Small intestine (tissue), 16 donors: ENCODE results near the gene TMLHE. TPM values are rescaled to one million over a fixed set of nuclear protein-coding genes. Genes with fewer than 3 reads are reported as not detected.
"Not testable (repeated sequence)": the region's sequence is repeated elsewhere in the genome, so short reads cannot be mapped to it uniquely, and the experiment has no call there.

Experiments used
- DNase-seq, 2 donors: peaks; one replicate each; pipeline versions ENCODE4 v3.0.0 to v3.0.0-alpha.2; 2013
- FAIRE-seq: peaks from 2 replicates; lab custom pipeline; 2012; peaks lifted over from hg19 to GRCh38; lab: Jason Lieb, UNC
- H3K27ac ChIP-seq, 3 donors: one replicate each; pipeline ENCODE4 v1.5.1; 2013; ENCODE audit warnings: low read length in 2 of 3, mild to moderate bottlenecking in 2 of 3, control low read depth in 1 of 3, inconsistent platforms in 1 of 3, low read depth in 1 of 3, moderate library complexity in 1 of 3
- H3K27me3 ChIP-seq, 3 donors: one replicate each; pipeline ENCODE4 v1.6.1; 2013; ENCODE audit warnings: low read length in 3 of 3, inconsistent platforms in 1 of 3; ENCODE audit not compliant: control insufficient read depth in 3 of 3, insufficient read depth in 3 of 3
- H3K36me3 ChIP-seq, 3 donors: one replicate each; pipeline ENCODE4 v1.6.1; 2013; ENCODE audit warnings: low read length in 3 of 3, inconsistent platforms in 1 of 3, low read depth in 1 of 3, mild to moderate bottlenecking in 1 of 3, moderate library complexity in 1 of 3; ENCODE audit not compliant: control insufficient read depth in 3 of 3, insufficient read depth in 2 of 3
- H3K4me1 ChIP-seq, 3 donors: one replicate each; pipeline ENCODE4 v1.6.1; 2013; ENCODE audit warnings: low read length in 2 of 3, inconsistent platforms in 1 of 3, low read depth in 1 of 3, mild to moderate bottlenecking in 1 of 3, moderate library complexity in 1 of 3; ENCODE audit not compliant: control insufficient read depth in 3 of 3, insufficient read depth in 2 of 3
- H3K4me3 ChIP-seq, 3 donors: one replicate each; pipeline ENCODE4 v1.5.1; 2013; ENCODE audit warnings: low read length in 3 of 3, control low read depth in 1 of 3, inconsistent platforms in 1 of 3, low read depth in 1 of 3, mild to moderate bottlenecking in 1 of 3, moderate library complexity in 1 of 3
- H3K9me3 ChIP-seq, 2 donors: one replicate each; pipeline ENCODE4 v1.6.1; 2013; ENCODE audit warnings: low read depth in 1 of 2, low read length in 1 of 2; ENCODE audit not compliant: control insufficient read depth in 2 of 2, insufficient read depth in 1 of 2
- WGBS, 3 donors: extraction: QIAGEN DNeasy Blood & Tissue Kit; methylation state at CpG; one replicate each; pipeline ENCODE4 v1.1.7; 2013; 5-methylcytosine and 5-hydroxymethylcytosine counted together
- long read RNA-seq, 10 donors: transcript quantifications; one replicate each; lab custom pipeline, GENCODE V29; 2026
- polyA plus RNA-seq, 4 donors: library from polyadenylated mRNA; stranded (reverse) in 3 of 4; unstranded in 1 of 4; fragments of 200-250 nt in 3 of 4; fragments of 120-200 nt in 1 of 4; gene quantifications; one replicate each; pipeline versions ENCODE4 v1.2.1 to v1.2.3, GENCODE V29; 2013
- donor health status: healthy with polysubstance abuse.
- donor health status: control.
- donor health status: control.
- donor health status: Bipolar disorder and iron deficiency.
- donor health status: healthy.

Gene TMLHE, protein sequence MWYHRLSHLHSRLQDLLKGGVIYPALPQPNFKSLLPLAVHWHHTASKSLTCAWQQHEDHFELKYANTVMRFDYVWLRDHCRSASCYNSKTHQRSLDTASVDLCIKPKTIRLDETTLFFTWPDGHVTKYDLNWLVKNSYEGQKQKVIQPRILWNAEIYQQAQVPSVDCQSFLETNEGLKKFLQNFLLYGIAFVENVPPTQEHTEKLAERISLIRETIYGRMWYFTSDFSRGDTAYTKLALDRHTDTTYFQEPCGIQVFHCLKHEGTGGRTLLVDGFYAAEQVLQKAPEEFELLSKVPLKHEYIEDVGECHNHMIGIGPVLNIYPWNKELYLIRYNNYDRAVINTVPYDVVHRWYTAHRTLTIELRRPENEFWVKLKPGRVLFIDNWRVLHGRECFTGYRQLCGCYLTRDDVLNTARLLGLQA
- 10 to 100 TPM in 2 of 4 donors, 1 to 10 TPM in 2; 9.2 to 24.3 (median 10.2) TPM for polyA plus RNA-seq
- long read RNA-seq, donor 1, transcript TMLHE-201 (8 exons, 2,832 nt) = major isoform, 6 of 12 reads
- long read RNA-seq, donor 1, partial matches to known transcripts = 5 of 12 reads
- long read RNA-seq, donor 1, other reads (novel, unspliced or antisense) = 0 of 12 reads
- long read RNA-seq, donor 2, transcript TMLHE-201 (8 exons, 2,832 nt) = major isoform, 5 of 5 reads
- long read RNA-seq, donor 2, partial matches to known transcripts = 0 of 5 reads
- long read RNA-seq, donor 2, other reads (novel, unspliced or antisense) = 0 of 5 reads
- long read RNA-seq, donor 3 = 0 reads
- long read RNA-seq, donor 4 = 0 reads
- long read RNA-seq, donor 5 = 0 reads
- long read RNA-seq, donor 6, transcript TMLHE-201 (8 exons, 2,832 nt) = major isoform, 9 of 10 reads
- long read RNA-seq, donor 6, partial matches to known transcripts = 0 of 10 reads
- long read RNA-seq, donor 6, other reads (novel, unspliced or antisense) = 0 of 10 reads
- long read RNA-seq, donor 7, transcript TMLHE-201 (8 exons, 2,832 nt) = major isoform, 10 of 11 reads
- long read RNA-seq, donor 7, partial matches to known transcripts = 0 of 11 reads
- long read RNA-seq, donor 7, other reads (novel, unspliced or antisense) = 0 of 11 reads
- long read RNA-seq, donor 8 = 0 reads
- long read RNA-seq, donor 9, partial matches to known transcripts = 0 of 1 reads
- long read RNA-seq, donor 9, other reads (novel, unspliced or antisense) = 0 of 1 reads
- long read RNA-seq, donor 10, transcript TMLHE-201 (8 exons, 2,832 nt) = major isoform, 13 of 13 reads
- long read RNA-seq, donor 10, partial matches to known transcripts = 0 of 13 reads
- long read RNA-seq, donor 10, other reads (novel, unspliced or antisense) = 0 of 13 reads

DNA sequence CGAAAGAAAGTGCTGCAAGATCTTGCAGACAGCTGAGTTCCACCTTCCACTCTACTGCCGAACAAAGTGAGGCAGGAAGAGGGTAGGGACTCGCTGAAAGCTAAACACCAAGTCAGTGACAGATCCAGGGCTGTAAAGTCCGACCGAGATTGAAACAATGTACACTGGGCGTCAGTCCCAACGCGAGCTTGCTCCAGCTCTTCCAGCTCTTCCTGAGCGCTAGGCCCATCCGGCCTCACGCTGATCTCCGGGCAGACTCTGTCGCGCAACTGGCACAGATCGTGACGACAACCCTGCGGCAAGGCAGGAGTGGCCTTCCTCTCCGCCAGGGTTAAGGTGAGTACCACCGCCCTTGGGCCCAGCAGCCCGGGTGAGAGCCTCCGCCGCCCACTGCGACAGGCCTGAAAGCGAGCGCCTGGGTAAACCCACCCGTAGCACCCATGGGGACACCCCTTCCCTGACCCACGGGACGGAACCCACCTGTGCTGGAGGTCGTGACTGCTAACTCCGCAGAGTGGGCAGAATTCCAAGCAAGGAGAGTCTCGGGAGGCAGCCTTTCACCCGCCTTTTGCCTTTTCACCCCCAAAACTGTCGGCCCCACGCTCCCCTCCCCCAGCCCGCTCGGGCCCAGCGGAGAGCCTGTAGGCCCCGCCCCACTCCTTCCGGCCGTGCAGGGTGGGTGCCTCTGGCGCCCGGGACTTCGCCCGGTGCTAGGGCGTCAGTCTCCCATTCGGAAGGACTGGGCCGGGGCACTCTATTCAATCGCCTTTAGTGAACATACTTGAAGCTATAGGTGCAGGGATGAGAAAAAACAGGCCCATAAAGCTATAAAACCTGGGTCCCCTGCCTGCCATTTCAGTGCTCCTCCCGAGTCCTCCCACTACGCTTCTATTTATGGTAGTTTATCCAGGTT is at the start of gene TMLHE, which contains the start of gene SPRY3:
TSS of gene TMLHE (minus strand) at position 641 of the 913 bp plus-strand sequence. CDS start 67,676 bp downstream, outside the sequence.
TSS of gene SPRY3 (plus strand) at position 275 of the 913 bp plus-strand sequence.
- Histone ChIP-seq H3K4me1 (no peaks in the 10 kb centered on the region), H3K36me3 (no peaks in the 10 kb centered on the region), H3K4me3 (peak within 1 kb of the TSS; percentile 51 to 86 (median 57)), H3K27me3 (no peaks in the 10 kb centered on the region), H3K27ac (peak within 1 kb of the TSS; percentile 85 to 97 (median 97)), H3K9me3 (peaks cover 0 to 2% of the 10 kb centered on the region in 2 donors)
- FAIRE-seq (no peak), DNase-seq (peak; percentile 69 to 77)
- WGBS, 3 donors = 1 to 42% (median 8%) methylated on average over 37 to 50 of the region's 50 CpGs

DNA sequence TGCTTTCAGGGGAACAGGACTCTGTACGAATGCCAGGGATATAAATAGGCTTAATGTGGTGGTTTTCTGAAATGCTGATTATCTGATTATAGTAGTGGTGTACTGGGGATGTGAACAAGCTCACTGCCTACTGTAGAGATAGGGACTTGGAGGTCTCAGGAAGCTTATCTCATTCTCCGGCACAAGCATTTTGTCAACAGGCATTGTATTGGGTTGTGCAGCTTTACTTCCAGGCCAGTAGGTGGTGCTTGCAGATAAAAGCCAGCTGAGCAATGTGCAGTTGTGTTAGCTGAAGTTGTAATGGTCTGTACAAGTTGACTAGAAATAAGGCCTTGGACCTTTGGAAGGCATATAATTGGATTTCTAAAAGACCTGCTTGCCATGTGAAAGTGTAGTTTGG is 49.5 kb upstream of the TMLHE start:
- H3K4me3 ChIP-seq = no peak overlapping the region
- DNase-seq = peak in 1 of 2 donors; percentile 11
- H3K4me1 ChIP-seq = no peaks in the 10 kb centered on the region
- H3K9me3 ChIP-seq = peaks cover 0 to 4% of the 10 kb centered on the region in 2 donors
- WGBS, 3 donors = 49 to 63% (median 63%) methylated on average over 2 of the region's 2 CpGs
- H3K27me3 ChIP-seq = no peaks in the 10 kb centered on the region
- no peak for FAIRE-seq
- no peaks in the 10 kb centered on the region for H3K36me3 ChIP-seq
- no peak overlapping the region for H3K27ac ChIP-seq

DNA sequence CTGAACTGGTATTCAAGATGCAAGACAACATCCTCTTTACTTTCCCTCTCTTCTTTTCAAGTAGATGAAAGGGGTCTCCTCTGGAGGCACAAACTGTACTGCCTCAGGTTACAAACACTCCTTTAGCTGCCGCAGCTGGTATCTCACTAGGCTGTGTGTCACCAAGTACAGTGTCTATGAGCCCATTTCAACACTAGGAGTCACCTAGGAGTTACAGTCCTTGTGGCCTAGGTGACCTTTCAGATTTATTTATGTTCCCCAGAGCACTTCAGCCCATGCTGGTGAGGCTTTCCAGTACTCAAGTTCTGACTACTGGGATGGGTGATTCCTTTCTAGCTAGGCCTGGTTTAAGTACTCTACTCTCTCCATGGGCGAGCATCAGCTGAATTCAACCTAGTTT is 32.4 kb upstream of the TMLHE start:
- 75 to 95% (median 83%) methylated on average over 2 of the region's 2 CpGs for WGBS, 3 donors
- Histone ChIP-seq H3K27ac (no peak overlapping the region), H3K9me3 (no peaks in the 10 kb centered on the region), H3K4me1 (no peaks in the 10 kb centered on the region), H3K4me3 (no peak overlapping the region), H3K27me3 (no peaks in the 10 kb centered on the region), H3K36me3 (no peaks in the 10 kb centered on the region)
- FAIRE-seq (no peak), DNase-seq (no peak)

DNA sequence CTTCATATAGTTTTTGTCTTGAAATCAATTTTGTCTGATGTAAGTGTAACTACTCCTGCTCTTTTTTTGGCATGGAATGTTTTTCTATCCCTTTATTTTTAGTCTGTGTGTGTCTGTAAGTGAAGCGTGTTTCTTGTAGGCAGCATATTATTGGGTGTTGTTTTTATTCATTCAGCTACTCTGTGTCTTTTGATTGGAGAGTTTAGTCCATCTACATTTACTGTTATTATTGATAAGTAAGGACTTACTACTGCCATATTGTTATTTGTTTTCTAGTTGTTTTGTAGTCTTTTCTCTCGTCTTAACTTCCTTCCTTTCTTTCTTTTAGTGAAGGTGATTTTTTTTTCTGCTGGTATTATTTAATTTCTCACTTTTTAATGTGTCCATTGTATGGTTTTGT is 30.5 kb upstream of the TMLHE start:
- no peak overlapping the region for H3K4me3 ChIP-seq
- 74 to 87% (median 86%) methylated on average over 2 of the region's 2 CpGs for WGBS, 3 donors
- no peaks in the 10 kb centered on the region for H3K9me3 ChIP-seq
- no peak for FAIRE-seq
- H3K27ac ChIP-seq = no peak overlapping the region
- DNase-seq = no peak
- no peaks in the 10 kb centered on the region for H3K4me1 ChIP-seq
- no peaks in the 10 kb centered on the region for H3K27me3 ChIP-seq
- no peaks in the 10 kb centered on the region for H3K36me3 ChIP-seq

DNA sequence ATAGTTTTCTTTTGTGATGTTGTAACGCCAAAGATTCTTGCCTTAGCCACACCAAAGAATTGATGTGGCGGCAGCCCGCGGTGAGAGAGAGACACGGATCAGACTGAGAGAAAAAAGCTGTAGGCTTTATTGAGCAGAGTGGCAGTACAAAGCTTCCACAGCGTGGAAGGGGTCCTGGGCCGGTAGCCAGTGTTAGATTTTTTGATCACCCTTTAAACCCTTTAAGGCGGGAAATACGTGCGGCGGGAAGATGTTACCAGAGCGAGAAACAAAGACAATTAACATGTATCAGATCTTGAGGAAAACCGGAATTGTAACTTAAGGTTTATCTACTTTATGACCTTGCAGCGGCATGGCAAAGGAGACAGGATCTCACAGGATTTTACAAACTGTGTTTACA is 28.6 kb upstream of the TMLHE start:
- not testable (repeated sequence) for H3K36me3 ChIP-seq, FAIRE-seq, H3K4me1 ChIP-seq, H3K27me3 ChIP-seq, H3K27ac ChIP-seq, H3K4me3 ChIP-seq, H3K9me3 ChIP-seq
- 37 to 45% (median 38%) methylated on average over 14 of the region's 14 CpGs for WGBS, 3 donors
- DNase-seq = peak; percentile 1 to 17

DNA sequence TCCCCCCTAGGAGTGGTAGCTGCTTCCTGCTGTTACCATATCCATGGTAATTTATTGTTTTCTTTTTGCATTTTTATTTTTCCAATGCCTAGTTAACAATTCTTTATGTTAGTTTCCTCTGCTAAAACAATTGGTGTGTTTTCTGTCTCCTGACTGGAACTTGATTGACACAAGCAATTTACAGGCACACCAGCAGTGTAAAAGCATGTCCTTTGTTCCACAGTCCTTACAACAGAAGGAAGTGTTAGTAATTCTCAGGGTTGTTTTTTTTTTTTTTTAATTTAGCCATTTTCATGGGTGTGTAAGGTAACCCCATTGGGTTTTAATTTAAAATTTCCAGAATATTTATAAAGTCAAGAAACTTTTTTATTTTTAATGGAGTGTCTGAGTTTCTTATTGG is 25.0 kb upstream of the TMLHE start:
- Histone ChIP-seq H3K27me3 (no peaks in the 10 kb centered on the region), H3K36me3 (no peaks in the 10 kb centered on the region), H3K27ac (no peak overlapping the region), H3K4me1 (no peaks in the 10 kb centered on the region), H3K9me3 (no peaks in the 10 kb centered on the region), H3K4me3 (no peak overlapping the region)
- DNase-seq = no peak
- FAIRE-seq = no peak

DNA sequence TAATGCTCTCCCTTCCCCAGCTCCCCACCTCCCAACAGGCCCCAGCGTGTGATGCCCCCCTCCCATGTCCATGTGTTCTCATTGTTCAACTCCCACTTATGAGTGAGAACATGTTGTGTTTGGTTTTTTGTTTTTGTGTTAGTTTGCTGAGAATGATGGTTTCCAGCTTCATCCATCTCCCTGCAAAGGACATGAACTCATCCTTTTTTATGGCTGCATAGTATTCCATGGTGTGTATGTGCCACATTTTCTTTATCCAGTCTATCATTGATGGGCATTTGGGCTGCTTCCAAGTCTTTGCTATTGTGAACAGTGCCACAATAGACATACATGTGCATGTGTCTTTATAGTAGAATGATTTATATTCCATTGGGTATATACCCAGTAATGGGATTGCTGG is 22.3 kb upstream of the TMLHE start:
- H3K9me3 ChIP-seq, H3K4me1 ChIP-seq, H3K36me3 ChIP-seq, FAIRE-seq, DNase-seq, H3K27me3 ChIP-seq, H3K27ac ChIP-seq, H3K4me3 ChIP-seq: not testable (repeated sequence)
- 78 to 91% (median 90%) methylated on average over 1 of the region's 1 CpG for WGBS, 3 donors
